ENCODE data around the gene RGS6.

RGS6 gene

GRCh38 chr14:72523424-72524294, 591.4 kb downstream of the RGS6 start:
- DNase-seq (ENCODE audit: low read depth): no peak

- no peak for DNase-seq (ENCODE audit: low read depth)
These were observed 592.0 kb downstream of the RGS6 start for GRCh38 chr14:72524295-72524629.

GRCh38 chr14:72525087-72525915, 593.1 kb downstream of the RGS6 start:
- no peak for DNase-seq (ENCODE audit: low read depth)

- DNase-seq (ENCODE audit: low read depth): no peak
These were observed 595.4 kb downstream of the RGS6 start for GRCh38 chr14:72527591-72527990.

GRCh38 chr14:72528059-72528862, 596.0 kb downstream of the RGS6 start:
- DNase-seq (ENCODE audit: low read depth): no peak

- DNase-seq (ENCODE audit: low read depth): no peak
These were observed 596.6 kb downstream of the RGS6 start for GRCh38 chr14:72528863-72529175.

- DNase-seq (ENCODE audit: low read depth): no peak
These were observed 600.6 kb downstream of the RGS6 start for GRCh38 chr14:72532686-72533454.

- no peak for DNase-seq (ENCODE audit: low read depth)
These were observed 603.3 kb downstream of the RGS6 start for GRCh38 chr14:72535485-72535884.

- DNase-seq (ENCODE audit: low read depth): no peak
These were observed 606.2 kb downstream of the RGS6 start for GRCh38 chr14:72538387-72538786.

- no peak for DNase-seq (ENCODE audit: low read depth)
These were observed 607.6 kb downstream of the RGS6 start for GRCh38 chr14:72539661-72540315.

- no peak for DNase-seq (ENCODE audit: low read depth)
These were observed 608.6 kb downstream of the RGS6 start for GRCh38 chr14:72540836-72541235.

GRCh38 chr14:72541546-72541945, 609.3 kb downstream of the RGS6 start:
- DNase-seq (ENCODE audit: low read depth): no peak

- DNase-seq (ENCODE audit: low read depth): no peak
These were observed 611.1 kb downstream of the RGS6 start for GRCh38 chr14:72543341-72543740.

- DNase-seq (ENCODE audit: low read depth): no peak
These were observed 612.6 kb downstream of the RGS6 start for GRCh38 chr14:72544615-72545387.

- DNase-seq (ENCODE audit: low read depth): no peak
These were observed 613.4 kb downstream of the RGS6 start for GRCh38 chr14:72545411-72546311.

GRCh38 chr14:72546344-72547016, 614.3 kb downstream of the RGS6 start:
- DNase-seq (ENCODE audit: low read depth): no peak

GRCh38 chr14:72547999-72548398, 615.8 kb downstream of the RGS6 start:
- no peak for DNase-seq (ENCODE audit: low read depth)

GRCh38 chr14:72549026-72549425, 616.8 kb downstream of the RGS6 start:
- DNase-seq (ENCODE audit: low read depth): no peak

- DNase-seq (ENCODE audit: low read depth): no peak
These were observed 617.6 kb downstream of the RGS6 start for GRCh38 chr14:72549854-72550253.
